PC-9 (cell line): ENCODE results near the gene COL4A2. TPM values are rescaled to one million over a fixed set of nuclear protein-coding genes. Genes with fewer than 3 reads are reported as not detected.

Source experiments
- BruUV-seq: library from RNA; stranded (reverse); fragments of 400-500 nt; replicated peaks from 2 replicates; lab custom pipeline; 2021; lab: Mats Ljungman, UMichigan
- CTCF ChIA-PET: fragments of 300-600 bp; sonication (Branson Sonifier 250); formaldehyde crosslinking; loops from one replicate; lab custom pipeline; 2022; ENCODE audit warnings: antibody characterized with exemption; lab: Charles Lee
- POLR2A ChIA-PET: fragments of 300-600 bp; sonication (Branson Sonifier 250); formaldehyde crosslinking; loops from one replicate; lab custom pipeline; 2022; ENCODE audit warnings: antibody characterized with exemption; ENCODE audit not compliant: unreplicated experiment; lab: Charles Lee
- DNase-seq, 2 experiments: peaks; one replicate each; pipeline versions ENCODE4 v3.0.0 to v3.0.0-alpha.2; 2015 to 2022; ENCODE audit warnings: mixed read lengths in 1 of 2
- H2AFZ ChIP-seq: fragments of 200-600 bp; sonication (generic); 2 replicates; pipeline ENCODE4 v1.8.1; 2017; ENCODE audit warnings: antibody characterized with exemption
- H3F3A ChIP-seq: fragments of 200-600 bp; sonication (generic); 2 replicates; pipeline ENCODE4 v1.8.1; 2017; ENCODE audit warnings: antibody characterized with exemption, mild to moderate bottlenecking, low read depth; ENCODE audit not compliant: insufficient read depth
- H3K27ac ChIP-seq: fragments of 200-600 bp; sonication (generic); 2 replicates; pipeline ENCODE4 v1.6.1; 2016; ENCODE audit warnings: mixed run types
- H3K27me3 ChIP-seq: fragments of 200-600 bp; sonication (generic); 2 replicates; pipeline ENCODE4 v1.6.1; 2016; ENCODE audit warnings: low read depth, mixed run types; ENCODE audit not compliant: insufficient read depth
- H3K36me3 ChIP-seq: fragments of 200-600 bp; sonication (generic); 2 replicates; pipeline ENCODE4 v1.6.1; 2016; ENCODE audit warnings: low read depth, mixed run types
- H3K4me1 ChIP-seq: fragments of 200-600 bp; sonication (generic); replicated peaks from 2 replicates; pipeline ENCODE4 v1.6.1; 2016; ENCODE audit warnings: mixed run types; ENCODE audit not compliant: insufficient read depth
- H3K4me2 ChIP-seq: fragments of 200-600 bp; sonication (generic); 2 replicates; pipeline ENCODE4 v1.6.1; 2017; ENCODE audit warnings: mixed run types
- H3K4me3 ChIP-seq: fragments of 200-600 bp; sonication (generic); 2 replicates; pipeline ENCODE4 v1.6.1; 2016; ENCODE audit warnings: mixed run types
- H3K79me2 ChIP-seq: fragments of 200-600 bp; sonication (generic); 2 replicates; pipeline ENCODE4 v1.6.1; 2017; ENCODE audit warnings: low read depth, mixed run types
- H3K9me2 ChIP-seq: fragments of 200-600 bp; sonication (generic); 2 replicates; pipeline ENCODE4 v1.8.1; 2017; ENCODE audit warnings: mild to moderate bottlenecking; ENCODE audit not compliant: insufficient read depth
- H3K9me3 ChIP-seq: fragments of 200-600 bp; sonication (generic); 2 replicates; pipeline ENCODE4 v1.8.1; 2016; ENCODE audit warnings: low read depth; ENCODE audit not compliant: insufficient read depth
- H4K20me1 ChIP-seq: fragments of 200-600 bp; sonication (generic); 2 replicates; pipeline ENCODE4 v1.8.1; 2017; ENCODE audit not compliant: insufficient read depth
- EZH2 ChIP-seq: fragments of 200-600 bp; sonication (generic); IDR thresholded peaks from 2 replicates; pipeline ENCODE4 v1.8.0; 2017; ENCODE audit warnings: antibody characterized with exemption, low read depth
- intact Hi-C: fragments of 100-400 bp; cut with micrococcal nuclease; formaldehyde crosslinking; loops from one replicate; pipeline ENCODE4 v1.10.0; 2022; ENCODE audit not compliant: unreplicated experiment
- total RNA-seq: library from RNA; stranded (reverse); gene quantifications from 2 replicates; pipeline ENCODE4 v1.2.3, GENCODE V29; 2021
- TF ChIP-seq, protein P1 (sequence below): fragments of 200-600 bp; sonication (generic); conservative IDR thresholded peaks from 2 replicates; pipeline ENCODE4 v1.6.1; 2017; ENCODE audit warnings: mixed run types, antibody characterized with exemption, mild to moderate bottlenecking, moderate library complexity

COL4A2 gene
- total RNA-seq, 1 experiment from 2014 or later: 1.2 TPM

DNA sequence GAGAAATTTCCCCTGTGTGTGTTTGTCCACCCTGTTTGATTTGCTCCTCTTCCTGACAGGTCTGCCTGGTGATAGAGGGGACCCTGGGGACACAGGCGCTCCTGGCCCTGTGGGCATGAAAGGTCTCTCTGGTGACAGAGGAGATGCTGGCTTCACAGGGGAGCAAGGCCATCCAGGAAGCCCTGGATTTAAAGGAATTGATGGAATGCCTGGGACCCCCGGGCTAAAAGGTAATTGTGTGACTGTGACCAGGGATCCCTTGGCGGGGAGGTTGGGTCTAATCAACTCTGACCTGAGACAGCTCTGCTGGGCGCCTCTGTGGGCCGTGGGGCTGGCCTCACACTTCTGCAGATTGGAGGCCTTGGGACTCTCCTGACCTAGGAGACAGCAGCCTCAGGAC lies 173.1 kb downstream of the COL4A2 start:
- Histone ChIP-seq H3K4me3 (no peak overlapping the region), H3K4me1 (no peaks in the 10 kb centered on the region), H3F3A (no peaks in the 10 kb centered on the region), H3K9me2 (no peaks in the 10 kb centered on the region), H4K20me1 (no peaks in the 10 kb centered on the region), H2AFZ (no peak overlapping the region), H3K79me2 (no peaks in the 10 kb centered on the region), H3K36me3 (no peaks in the 10 kb centered on the region), H3K27me3 (peaks cover 25% of the 10 kb centered on the region), H3K4me2 (no peak overlapping the region), H3K9me3 (no peaks in the 10 kb centered on the region), H3K27ac (no peak overlapping the region)
- ChIA-PET CTCF (no interaction called here), POLR2A (no interaction called here)
- DNase-seq: no peak
- BruUV-seq: no TSS peak
- intact Hi-C loops: no loop called here
- TF ChIP-seq EZH2: no peak
- TF ChIP-seq, protein P1, sequence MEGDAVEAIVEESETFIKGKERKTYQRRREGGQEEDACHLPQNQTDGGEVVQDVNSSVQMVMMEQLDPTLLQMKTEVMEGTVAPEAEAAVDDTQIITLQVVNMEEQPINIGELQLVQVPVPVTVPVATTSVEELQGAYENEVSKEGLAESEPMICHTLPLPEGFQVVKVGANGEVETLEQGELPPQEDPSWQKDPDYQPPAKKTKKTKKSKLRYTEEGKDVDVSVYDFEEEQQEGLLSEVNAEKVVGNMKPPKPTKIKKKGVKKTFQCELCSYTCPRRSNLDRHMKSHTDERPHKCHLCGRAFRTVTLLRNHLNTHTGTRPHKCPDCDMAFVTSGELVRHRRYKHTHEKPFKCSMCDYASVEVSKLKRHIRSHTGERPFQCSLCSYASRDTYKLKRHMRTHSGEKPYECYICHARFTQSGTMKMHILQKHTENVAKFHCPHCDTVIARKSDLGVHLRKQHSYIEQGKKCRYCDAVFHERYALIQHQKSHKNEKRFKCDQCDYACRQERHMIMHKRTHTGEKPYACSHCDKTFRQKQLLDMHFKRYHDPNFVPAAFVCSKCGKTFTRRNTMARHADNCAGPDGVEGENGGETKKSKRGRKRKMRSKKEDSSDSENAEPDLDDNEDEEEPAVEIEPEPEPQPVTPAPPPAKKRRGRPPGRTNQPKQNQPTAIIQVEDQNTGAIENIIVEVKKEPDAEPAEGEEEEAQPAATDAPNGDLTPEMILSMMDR: no peak

DNA sequence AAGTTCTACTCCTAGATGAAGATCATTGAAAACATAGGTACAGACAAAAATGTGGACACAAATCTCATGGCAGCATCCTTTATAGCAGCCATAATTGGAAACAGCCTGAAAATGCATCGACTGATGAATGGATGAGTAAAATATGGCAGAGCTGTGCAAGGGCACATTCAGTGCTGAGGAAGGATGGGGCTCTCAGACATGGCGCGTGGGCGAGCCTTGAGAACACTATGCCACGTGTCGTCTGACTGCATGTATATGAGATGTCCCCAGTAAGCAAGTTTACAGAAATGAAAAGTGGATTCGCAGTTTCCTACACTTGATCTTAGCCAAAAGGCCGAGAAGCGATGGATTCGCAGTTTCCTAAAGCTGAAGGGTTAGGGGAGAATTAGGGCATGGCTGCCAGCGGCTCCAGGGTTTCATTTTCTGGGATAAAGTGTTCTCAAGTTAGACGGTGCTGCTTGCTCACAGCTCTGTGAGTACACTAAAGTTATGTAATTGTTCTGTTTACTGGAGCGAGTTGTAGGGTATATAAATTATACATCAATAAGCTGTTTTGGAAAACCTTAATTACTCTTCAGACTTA lies 176.4 kb downstream of the COL4A2 start:
- ChIA-PET POLR2A (no interaction called here), CTCF (no interaction called here)
- Histone ChIP-seq H3K9me2 (no peaks in the 10 kb centered on the region), H3K27ac (no peak overlapping the region), H3K27me3 (peaks cover 25% of the 10 kb centered on the region), H4K20me1 (no peaks in the 10 kb centered on the region), H3K4me3 (no peak overlapping the region), H3K79me2 (no peaks in the 10 kb centered on the region), H2AFZ (no peak overlapping the region), H3K36me3 (no peaks in the 10 kb centered on the region), H3F3A (no peaks in the 10 kb centered on the region), H3K4me1 (no peaks in the 10 kb centered on the region), H3K4me2 (no peak overlapping the region), H3K9me3 (no peaks in the 10 kb centered on the region)
- no TSS peak for BruUV-seq
- no peak for TF ChIP-seq EZH2
- TF ChIP-seq, protein P1: no peak
- intact Hi-C loops: no loop called here
- no peak for DNase-seq

DNA sequence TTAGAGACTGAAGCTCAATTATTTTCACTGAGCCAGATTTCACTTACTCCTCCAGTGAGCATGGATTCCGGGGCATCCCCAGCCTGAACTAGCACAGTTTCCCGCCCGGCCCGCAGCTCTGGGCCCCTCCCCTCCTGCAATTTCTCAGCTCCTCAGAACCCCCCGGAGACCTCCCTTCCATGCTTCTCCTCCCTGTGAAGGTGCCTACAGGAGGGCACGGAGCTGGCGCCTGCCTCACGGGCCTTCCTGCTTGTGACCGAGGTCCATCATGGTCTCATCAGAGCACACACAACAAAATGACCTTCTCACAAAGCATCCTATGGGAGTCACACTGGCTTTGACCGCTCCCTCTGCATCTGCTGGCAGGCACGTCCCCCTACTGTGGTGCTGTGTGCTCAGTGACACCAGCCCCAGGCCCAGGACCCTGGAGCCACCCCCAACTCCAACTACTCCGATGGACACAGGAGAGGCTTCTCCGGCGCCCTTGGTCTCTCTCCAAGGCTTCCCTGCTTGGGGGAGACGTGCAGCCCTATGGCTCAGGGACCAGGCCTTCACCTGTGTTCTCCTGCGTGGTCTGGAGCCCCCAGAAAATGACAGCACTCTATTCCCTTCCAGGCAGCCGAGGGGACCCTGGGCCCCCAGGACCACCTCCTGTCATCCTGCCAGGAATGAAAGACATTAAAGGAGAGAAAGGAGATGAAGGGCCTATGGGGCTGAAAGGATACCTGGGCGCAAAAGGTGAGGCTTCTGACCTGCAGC lies 177.4 kb downstream of the COL4A2 start:
- Histone ChIP-seq H3K79me2 (no peaks in the 10 kb centered on the region), H3K4me3 (no peak overlapping the region), H3K4me1 (no peaks in the 10 kb centered on the region), H4K20me1 (no peaks in the 10 kb centered on the region), H2AFZ (no peak overlapping the region), H3K27ac (no peak overlapping the region), H3K9me3 (no peaks in the 10 kb centered on the region), H3K27me3 (peaks cover 25% of the 10 kb centered on the region), H3K4me2 (no peak overlapping the region), H3F3A (no peaks in the 10 kb centered on the region), H3K9me2 (no peaks in the 10 kb centered on the region), H3K36me3 (no peaks in the 10 kb centered on the region)
- intact Hi-C loops: no loop called here
- ChIA-PET POLR2A (no interaction called here), CTCF (no interaction called here)
- DNase-seq: no peak
- no TSS peak for BruUV-seq
- TF ChIP-seq, protein P1: no peak
- no peak for TF ChIP-seq EZH2
